T-cell (primary cell): ENCODE data around the gene SFMBT2. TPM values are rescaled to one million over a fixed set of nuclear protein-coding genes. Genes with fewer than 3 reads are reported as not detected.

Source experiments
- ATAC-seq, 4 experiments: fragments of 200-7000 bp in 3 of 4; fragments of 150-1000 bp in 1 of 4; cut with Tn5 transposase; replicated peaks in 1 of 4; 1 replicate in 3 of 4; 2 replicates in 1 of 4; pipeline ENCODE4 v1.10.0; 2021; ENCODE audit warnings: moderate library complexity in 3 of 4, mild to moderate bottlenecking in 2 of 4, moderate number of reproducible peaks in 1 of 4
- CTCF ChIA-PET, 2 donors: fragments of 300-600 bp; sonication (Branson Sonifier 250); formaldehyde crosslinking; loops; one replicate each; lab custom pipeline; 2022; ENCODE audit warnings: antibody characterized with exemption in 2 of 2; lab: Charles Lee
- POLR2A ChIA-PET, 2 donors: fragments of 300-600 bp; sonication (Branson Sonifier 250); formaldehyde crosslinking; loops; one replicate each; lab custom pipeline; 2022; ENCODE audit warnings: antibody characterized with exemption in 2 of 2; lab: Charles Lee
- DNase-seq, 35 experiments: peaks; one replicate each; pipeline versions ENCODE4 v3.0.0 to v3.0.0-alpha.2; 2013 to 2023
- H3K27ac ChIP-seq: one replicate; pipeline ENCODE4 v1.5.1; 2013; ENCODE audit warnings: low read length
- H3K27me3 ChIP-seq, 2 experiments: replicated peaks in 1 of 2; 1 replicate in 1 of 2; 2 replicates in 1 of 2; pipeline versions ENCODE4 v1.6.1 to v1.7.0; 2013; ENCODE audit warnings: low read length in 1 of 2, mixed read lengths in 1 of 2; ENCODE audit not compliant: control insufficient read depth in 2 of 2, insufficient read depth in 2 of 2; ENCODE audit errors: extremely low read depth in 1 of 2
- H3K36me3 ChIP-seq, 2 donors: 1 replicate in 1 of 2; 2 replicates in 1 of 2; pipeline versions ENCODE4 v1.6.1 to v1.7.0; 2013; ENCODE audit warnings: low read length in 1 of 2; ENCODE audit not compliant: control insufficient read depth in 2 of 2, insufficient read depth in 1 of 2; ENCODE audit errors: extremely low read depth in 1 of 2
- H3K4me1 ChIP-seq, 2 experiments: 1 replicate in 1 of 2; 2 replicates in 1 of 2; pipeline versions ENCODE4 v1.6.1 to v1.7.0; 2013; ENCODE audit warnings: low read length in 2 of 2, mixed read lengths in 1 of 2; ENCODE audit not compliant: insufficient read depth in 2 of 2, control insufficient read depth in 1 of 2; ENCODE audit errors: extremely low read depth in 1 of 2
- H3K4me3 ChIP-seq, 2 donors: 1 replicate in 1 of 2; 2 replicates in 1 of 2; pipeline versions ENCODE4 v1.5.1 to v1.7.0; 2013; ENCODE audit warnings: mild to moderate bottlenecking in 2 of 2, low read length in 1 of 2, moderate library complexity in 1 of 2; ENCODE audit not compliant: control insufficient read depth in 1 of 2; ENCODE audit errors: extremely low read depth in 1 of 2
- H3K9me3 ChIP-seq: 2 replicates; pipeline ENCODE4 v1.7.0; 2013
- H3K27ac Mint-ChIP-seq, 2 donors: one replicate each; pipeline ENCODE4 v1.8.0; 2020 to 2021; ENCODE audit warnings: mild to moderate bottlenecking in 2 of 2, mixed read lengths in 2 of 2
- H3K27me3 Mint-ChIP-seq, 2 donors: one replicate each; pipeline ENCODE4 v1.8.0; 2021 to 2022; ENCODE audit warnings: mixed read lengths in 2 of 2
- H3K36me3 Mint-ChIP-seq: one replicate; pipeline ENCODE4 v1.8.0; 2021; ENCODE audit warnings: mixed read lengths
- H3K4me1 Mint-ChIP-seq, 3 donors: one replicate each; pipeline ENCODE4 v1.8.0; 2020 to 2022; ENCODE audit warnings: mixed read lengths in 3 of 3, mild to moderate bottlenecking in 1 of 3
- H3K4me3 Mint-ChIP-seq, 3 donors: one replicate each; pipeline ENCODE4 v1.8.0; 2020 to 2022; ENCODE audit warnings: mild to moderate bottlenecking in 3 of 3, mixed read lengths in 3 of 3, moderate library complexity in 3 of 3
- H3K9me3 Mint-ChIP-seq, 3 donors: one replicate each; pipeline ENCODE4 v1.8.0; 2020 to 2022; ENCODE audit warnings: mixed read lengths in 3 of 3
- WGBS: methylation state at CpG from one replicate; pipeline ENCODE4 v1.1.5; 2013; ENCODE audit warnings: missing lambda C conversion rate; ENCODE audit not compliant: insufficient coverage; 5-methylcytosine and 5-hydroxymethylcytosine counted together
- total RNA-seq, 35 experiments: library from RNA in 6 of 35; stranded (reverse) in 6 of 35; fragments of 120-200 nt in 1 of 35; gene quantifications; one replicate each; pipeline versions ENCODE4 v1.2.1 to v1.2.4 and lab custom pipeline; 2013 to 2026

The SFMBT2 gene
- total RNA-seq, 5 donors from 2014 or later (not counting 1 experiment from before 2014, with no cell fraction given): 32.7 to 38.3 (median 36.8) TPM

DNA sequence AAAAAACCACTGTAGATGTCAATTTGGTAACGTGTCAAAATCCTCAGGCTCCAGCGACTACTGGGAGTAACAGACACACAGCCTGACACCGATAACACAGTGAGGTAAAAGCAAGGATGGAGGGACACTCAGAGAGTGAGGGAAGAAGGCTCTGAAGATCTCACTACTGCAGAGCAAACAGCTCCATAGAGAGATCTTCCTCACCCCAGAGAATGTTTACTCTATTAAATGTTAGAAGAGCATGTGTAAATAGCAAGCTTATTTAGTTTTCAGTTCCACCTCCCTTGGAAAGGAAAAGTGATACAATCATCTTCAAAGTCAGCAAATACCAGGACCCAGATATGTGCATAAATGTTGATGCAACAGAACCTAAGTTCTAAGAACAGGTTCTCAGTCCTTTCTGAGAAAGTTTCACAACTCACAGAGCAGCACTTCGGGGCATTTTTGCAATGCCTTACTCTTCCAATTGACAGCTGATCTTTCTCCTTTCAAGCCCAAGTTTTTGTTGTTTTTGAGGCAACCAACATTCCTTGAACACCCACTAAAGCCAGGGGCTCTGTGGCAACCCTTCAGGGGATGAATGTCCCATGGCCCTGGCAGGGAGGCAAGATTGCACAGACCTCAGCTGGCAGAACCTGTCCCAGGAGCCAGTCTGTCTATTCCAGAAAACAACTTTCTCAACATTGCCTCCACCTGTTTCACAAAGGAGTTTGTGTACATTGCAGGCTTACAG lies 177.4 kb downstream of the SFMBT2 start:
- POLR2A ChIA-PET: interaction anchor here in 1 of 2 donors (0.6 kb wide), 1 partner anchor 25 kb away, joined by 3 read pairs; no protein-coding TSS in a partner anchor
- Histone ChIP-seq H3K9me3 (peaks cover 3% of the 10 kb centered on the region), H3K27me3 (no peaks in the 10 kb centered on the region)

GRCh38 chr10:7231509-7232414 lies 179.1 kb downstream of the SFMBT2 start:
- H3K4me1 Mint-ChIP-seq: peaks cover 17 to 30% (median 20%) of the 10 kb centered on the region in 3 donors
- ChIA-PET CTCF (no interaction called here), POLR2A (interaction anchor here in 1 of 2 donors (0.6 kb wide), 2 partner anchors 20 to 157 kb away, joined by 4 read pairs; no protein-coding TSS in a partner anchor)
- DNase-seq (no peak), ATAC-seq (no peak)
- Histone ChIP-seq H3K9me3 (peaks cover 3% of the 10 kb centered on the region), H3K27ac (no peak overlapping the region), H3K27me3 (no peaks in the 10 kb centered on the region), H3K4me3 (no peak overlapping the region), H3K36me3 (peaks cover 3 to 30% of the 10 kb centered on the region in 2 donors), H3K4me1 (peaks cover 0 to 3% of the 10 kb centered on the region in 2 experiments)
- peak overlapping the region in 1 of 2 donors; percentile 8 for H3K27ac Mint-ChIP-seq
- no peaks in the 10 kb centered on the region for H3K27me3 Mint-ChIP-seq
- peaks cover 0 to 6% (median 0%) of the 10 kb centered on the region in 3 donors for H3K9me3 Mint-ChIP-seq
- WGBS: 100% methylated on average over 2 of the region's 9 CpGs
- H3K36me3 Mint-ChIP-seq: peaks cover 71% of the 10 kb centered on the region
- no peak overlapping the region for H3K4me3 Mint-ChIP-seq

More for the DNA sequence above, 177.4 kb downstream of the SFMBT2 start:
- Histone ChIP-seq H3K36me3 (peaks cover 3 to 19% of the 10 kb centered on the region in 2 donors), H3K27ac (no peak overlapping the region), H3K4me1 (peaks cover 0 to 3% of the 10 kb centered on the region in 2 experiments), H3K4me3 (no peak overlapping the region)
- Mint-ChIP-seq H3K9me3 (peaks cover 0 to 7% (median 0%) of the 10 kb centered on the region in 3 donors), H3K4me3 (no peak overlapping the region), H3K4me1 (peaks cover 17 to 38% (median 26%) of the 10 kb centered on the region in 3 donors), H3K27me3 (no peaks in the 10 kb centered on the region), H3K27ac (peak overlapping the region in 1 of 2 donors; percentile 57), H3K36me3 (peaks cover 68% of the 10 kb centered on the region)
- 20% methylated on average over 1 of the region's 4 CpGs for WGBS
- no peak for DNase-seq
- CTCF ChIA-PET: interaction anchor here in 1 of 2 donors (0.6 kb wide), 1 partner anchor 108 kb away, joined by 5 read pairs; no protein-coding TSS in a partner anchor
- no peak for ATAC-seq

- no peaks in the 10 kb centered on the region for H3K9me3 Mint-ChIP-seq
- ChIA-PET CTCF (no interaction called here), POLR2A (interaction anchor here in 1 of 2 donors (0.6 kb wide), 1 partner anchor 157 kb away, joined by 4 read pairs; no protein-coding TSS in a partner anchor)
- 95% methylated on average over 3 of the region's 4 CpGs for WGBS
- ATAC-seq (no peak), DNase-seq (no peak)
- H3K4me1 ChIP-seq: peaks cover 0 to 3% of the 10 kb centered on the region in 2 experiments
- H3K36me3 Mint-ChIP-seq: peaks cover 71% of the 10 kb centered on the region
- H3K36me3 ChIP-seq: peaks cover 7 to 38% of the 10 kb centered on the region in 2 donors
- H3K4me3 ChIP-seq: no peak overlapping the region
- H3K4me1 Mint-ChIP-seq: peaks cover 17 to 25% (median 20%) of the 10 kb centered on the region in 3 donors
- no peak overlapping the region for H3K27ac ChIP-seq
- no peak overlapping the region for H3K4me3 Mint-ChIP-seq
- H3K9me3 ChIP-seq: peaks cover under 1% of the 10 kb centered on the region
- no peaks in the 10 kb centered on the region for H3K27me3 ChIP-seq
- peak overlapping the region in 1 of 2 donors; percentile 35 for H3K27ac Mint-ChIP-seq
- H3K27me3 Mint-ChIP-seq: no peaks in the 10 kb centered on the region
These were observed 179.9 kb downstream of the SFMBT2 start for GRCh38 chr10:7230951-7231350.

DNA sequence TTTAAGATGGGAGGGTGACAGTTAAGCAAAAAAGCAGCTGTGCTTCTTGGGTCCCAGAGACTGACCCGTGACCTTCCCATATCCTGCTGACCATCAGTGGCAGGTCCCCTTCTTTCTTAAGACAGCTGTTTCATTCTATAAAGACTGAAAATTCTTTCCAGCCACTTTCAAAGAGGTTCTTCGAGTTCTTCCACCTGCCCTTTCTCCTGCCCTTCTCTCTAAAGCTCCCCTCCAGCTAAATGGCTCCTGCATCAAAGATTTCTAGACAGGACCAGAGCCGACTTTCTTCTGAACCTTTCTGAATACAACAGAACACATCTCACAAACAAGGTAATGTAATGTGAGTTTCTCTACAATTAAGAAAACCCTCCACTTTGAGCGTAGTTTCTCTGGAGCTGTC lies 180.8 kb downstream of the SFMBT2 start:
- CTCF ChIA-PET: no interaction called here
- peaks cover 0 to 3% of the 10 kb centered on the region in 2 experiments for H3K4me1 ChIP-seq
- Mint-ChIP-seq H3K4me3 (no peak overlapping the region), H3K36me3 (peaks cover 71% of the 10 kb centered on the region), H3K4me1 (peaks cover 12 to 17% (median 13%) of the 10 kb centered on the region in 3 donors), H3K27ac (no peak overlapping the region), H3K9me3 (peaks cover 0 to 5% (median 3%) of the 10 kb centered on the region in 3 donors), H3K27me3 (no peaks in the 10 kb centered on the region)
- 100% methylated on average over 1 of the region's 4 CpGs for WGBS
- no peak for DNase-seq
- no peak overlapping the region for H3K4me3 ChIP-seq
- POLR2A ChIA-PET: no interaction called here
- no peak for ATAC-seq
- H3K9me3 ChIP-seq: peaks cover 5% of the 10 kb centered on the region
- H3K36me3 ChIP-seq: peaks cover 13 to 46% of the 10 kb centered on the region in 2 donors
- no peak overlapping the region for H3K27ac ChIP-seq
- no peaks in the 10 kb centered on the region for H3K27me3 ChIP-seq

- POLR2A ChIA-PET: interaction anchor here in 1 of 2 donors (0.6 kb wide), 1 partner anchor 163 kb away, joined by 4 read pairs; no protein-coding TSS in a partner anchor
- no peak overlapping the region for H3K4me3 Mint-ChIP-seq
These were observed 185.7 kb downstream of the SFMBT2 start for GRCh38 chr10:7225133-7225532.

More at GRCh38 chr10:7225133-7225532, 185.7 kb downstream of the SFMBT2 start:
- ATAC-seq: no peak
- Mint-ChIP-seq H3K27me3 (no peaks in the 10 kb centered on the region), H3K36me3 (peaks cover 71% of the 10 kb centered on the region), H3K4me1 (no peaks in the 10 kb centered on the region), H3K27ac (no peak overlapping the region), H3K9me3 (peaks cover 0 to 21% (median 15%) of the 10 kb centered on the region in 3 donors)
- H3K9me3 ChIP-seq: peaks cover 12% of the 10 kb centered on the region
- CTCF ChIA-PET: interaction anchor here (0.6 kb wide), 2 partner anchors 185 to 1211 kb away, joined by 4 to 7 read pairs; partner anchors contain the start of gene SFMBT2 (in 1 of the 2)
- H3K27me3 ChIP-seq: no peaks in the 10 kb centered on the region
- H3K36me3 ChIP-seq: peaks cover 9 to 49% of the 10 kb centered on the region in 2 donors
- H3K4me1 ChIP-seq: no peaks in the 10 kb centered on the region
- no peak overlapping the region for H3K4me3 ChIP-seq
- no peak for DNase-seq
- H3K27ac ChIP-seq: no peak overlapping the region
- 100% methylated on average over 4 of the region's 8 CpGs for WGBS
